ENCODE measurements around the gene MRPS6.

- TF ChIP-seq CTCF (IDR thresholded peaks at IDR 0.05; ENCODE audit: insufficient read depth, low read length) (no peak), POLR2AphosphoS5 (IDR thresholded peaks at IDR 0.05; ENCODE audit: low read depth) (no peak)
These were observed 45.5 kb upstream of the MRPS6 start for GRCh38 chr21:34027721-34028461.
